Measurements from ENCODE around the gene RNF4.

The RNF4 gene

DNA sequence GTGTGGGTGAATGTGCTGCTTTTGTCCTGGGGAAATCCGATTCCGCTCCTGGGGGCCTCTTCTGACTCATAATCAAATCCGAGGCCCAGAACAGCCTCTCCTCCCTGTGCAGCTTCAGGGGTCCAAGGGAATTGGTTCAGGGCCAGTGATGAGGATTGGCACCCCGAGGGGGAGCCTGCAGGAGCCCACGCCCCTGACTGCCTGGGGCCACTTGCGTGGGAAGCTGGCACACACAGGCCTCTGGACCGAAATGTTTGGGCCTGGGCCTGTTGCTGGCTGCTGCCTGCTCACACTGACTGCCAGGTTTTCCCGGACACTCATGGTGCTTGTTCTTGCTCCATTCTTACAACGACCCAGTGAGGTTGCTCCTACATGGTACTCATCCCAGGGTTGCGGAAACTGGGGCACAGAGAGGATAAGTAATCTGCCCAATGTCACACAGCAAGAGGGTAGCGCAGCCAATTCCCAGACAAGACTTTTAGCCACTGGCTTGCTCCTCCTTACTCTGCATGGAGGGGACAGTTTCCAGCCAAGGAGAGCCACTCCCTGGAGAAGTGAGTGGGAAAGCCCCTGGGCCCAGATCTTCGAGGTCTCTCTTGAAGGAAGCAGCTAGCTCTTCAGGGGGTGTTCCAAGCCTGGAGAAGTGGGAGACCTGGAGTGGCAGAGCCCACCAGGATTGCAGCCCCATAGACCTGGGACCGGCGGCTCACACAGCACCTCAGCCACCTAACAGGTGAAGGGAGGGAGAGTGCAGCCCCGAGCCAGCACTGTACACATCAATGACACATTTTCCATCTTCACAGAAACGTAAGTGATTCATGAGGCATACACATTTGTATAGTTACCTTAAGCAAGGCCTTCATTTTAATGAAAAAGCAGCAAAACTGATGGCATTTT is 29.8 kb upstream of the RNF4 start:
- no peak for DNase-seq

DNA sequence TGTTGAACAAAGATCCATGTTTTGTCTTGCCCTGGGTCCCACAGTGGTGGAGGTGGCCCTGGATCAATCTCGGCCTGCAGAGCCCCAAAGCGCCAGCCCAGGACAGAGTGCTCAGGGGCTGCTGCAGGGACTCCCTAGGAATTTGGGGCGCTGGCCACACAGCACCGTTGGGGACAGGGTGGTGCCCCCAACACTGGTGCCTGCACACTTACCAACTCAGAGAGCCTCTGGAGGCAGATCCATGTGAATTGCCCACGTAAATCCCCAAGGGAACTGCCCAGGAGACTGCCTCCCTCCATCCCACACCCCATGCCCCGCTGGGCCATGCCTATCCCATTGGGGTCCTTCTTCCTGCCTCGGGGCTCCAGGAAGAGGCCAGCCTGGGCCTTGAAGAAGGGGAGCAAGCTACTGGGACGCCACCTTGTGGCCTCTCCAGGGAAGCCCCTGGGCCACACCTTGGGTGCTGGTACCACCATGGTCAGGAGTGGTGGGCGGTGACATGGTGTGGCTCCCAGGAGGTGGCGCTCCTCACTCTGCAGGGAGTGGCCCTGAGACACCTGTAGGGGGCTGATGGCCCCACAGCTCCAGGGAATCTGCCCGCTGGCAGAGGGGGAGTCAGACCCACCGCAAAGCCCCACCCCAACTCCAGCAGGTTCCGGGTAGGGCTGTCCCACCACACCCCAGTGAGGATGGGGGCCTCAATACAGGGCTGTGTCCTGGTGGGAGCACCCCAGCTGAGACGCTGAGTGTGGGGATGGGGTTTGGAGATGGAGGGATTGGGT is 27.3 kb upstream of the RNF4 start:
- DNase-seq, result peak; percentile 64

GRCh38 chr4:2442175-2442993 is 26.5 kb upstream of the RNF4 start:
- no peak for DNase-seq

DNA sequence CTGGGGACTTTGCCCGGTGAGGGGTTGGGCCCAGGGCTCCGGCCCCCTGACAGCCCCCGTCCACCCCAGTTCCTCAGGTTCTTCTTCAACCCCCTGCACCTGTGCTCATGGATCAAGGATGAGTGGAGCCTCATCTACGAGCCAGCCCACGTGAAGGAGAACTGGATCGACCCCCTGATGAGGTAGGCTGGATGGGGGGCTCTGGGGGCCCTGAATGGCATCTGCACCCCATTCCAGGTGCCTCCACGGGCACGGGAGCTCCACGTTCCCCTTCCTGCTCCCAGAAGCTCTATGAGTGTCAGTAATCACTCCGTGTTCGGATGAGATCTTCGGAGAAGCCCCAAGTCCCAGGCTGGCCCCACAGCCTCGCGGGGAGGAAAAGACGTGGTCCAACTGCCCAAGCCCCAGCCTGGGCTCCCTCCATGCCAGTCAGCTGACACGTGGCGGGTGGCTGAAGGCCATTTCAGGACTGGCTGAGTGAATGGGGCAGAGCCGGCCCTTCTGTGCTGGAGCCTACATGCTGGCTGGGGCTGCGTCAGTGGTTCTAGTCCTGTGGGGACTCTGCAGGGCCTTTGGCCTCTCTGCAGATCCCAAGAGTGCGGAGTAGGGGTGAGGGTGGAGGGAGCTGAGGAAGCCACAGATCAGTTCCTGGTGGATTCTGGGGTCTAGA is 25.7 kb upstream of the RNF4 start:
- DNase-seq, result no peak

DNA sequence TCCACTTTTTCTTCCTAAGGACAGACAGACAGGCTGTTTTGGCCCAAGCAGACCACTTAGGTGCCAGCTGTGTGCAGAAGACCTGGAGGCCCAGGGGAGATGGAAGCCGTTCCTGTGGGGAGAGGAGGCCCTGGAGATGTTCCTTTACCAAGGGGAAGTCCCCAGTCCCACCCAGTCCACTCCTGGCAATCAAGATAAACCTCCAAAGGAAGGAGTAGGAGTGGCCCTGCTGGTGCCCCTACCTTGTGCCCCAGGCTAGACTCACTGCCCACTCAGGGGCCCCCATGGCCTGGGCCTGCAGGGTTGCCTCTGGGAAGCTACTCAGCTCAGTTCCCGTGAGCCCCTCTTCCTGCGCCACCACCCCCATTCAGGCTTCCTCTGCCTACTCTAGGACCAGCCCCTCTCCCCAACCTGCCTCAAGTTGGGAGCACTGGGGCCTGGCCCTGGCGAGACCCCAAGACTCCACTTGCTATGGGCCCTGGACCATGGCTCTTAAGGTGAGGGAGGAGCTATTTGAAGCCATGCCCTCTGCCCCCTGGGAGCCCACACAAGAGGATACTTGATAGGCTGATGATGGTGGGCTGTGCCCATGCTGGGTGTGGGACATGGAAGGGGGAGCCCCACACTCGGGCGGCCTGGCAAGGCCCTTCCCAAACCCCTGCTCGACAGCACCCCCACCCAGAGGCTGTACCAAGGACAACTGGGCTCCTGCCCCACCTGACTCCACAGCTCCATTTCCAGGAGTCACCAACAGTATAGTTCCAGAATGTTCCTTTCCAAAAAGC is 24.8 kb upstream of the RNF4 start:
- DNase-seq, result no peak

- no peak for DNase-seq
Observed at GRCh38 chr4:2445130-2445529, 23.8 kb upstream of the RNF4 start.

GRCh38 chr4:2445571-2445970 is 23.3 kb upstream of the RNF4 start:
- no peak for DNase-seq

- no peak for DNase-seq
Observed at GRCh38 chr4:2446656-2447564, 22.0 kb upstream of the RNF4 start.

DNA sequence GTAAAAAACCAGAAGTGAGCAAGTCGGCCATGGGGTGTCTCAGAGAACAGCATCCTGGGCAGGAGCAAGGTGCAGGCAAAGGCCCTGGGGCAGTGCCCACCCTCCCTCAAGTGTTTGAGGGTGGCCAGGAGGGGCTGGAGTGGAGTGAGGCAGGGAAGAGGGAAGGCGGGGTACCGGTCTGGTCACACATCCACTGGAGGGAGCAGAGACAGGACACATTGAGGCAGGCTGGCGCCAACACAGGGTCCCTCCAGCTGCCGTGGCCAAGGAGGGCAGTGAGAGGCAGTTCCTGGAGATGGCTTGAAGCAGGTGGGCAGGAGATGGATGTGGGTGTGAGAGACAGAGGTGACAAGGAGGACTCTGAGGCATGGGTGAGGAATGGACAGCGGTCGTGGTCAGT is 20.3 kb upstream of the RNF4 start:
- no peak for DNase-seq

GRCh38 chr4:2449051-2449450 is 19.9 kb upstream of the RNF4 start:
- no peak for DNase-seq

DNA sequence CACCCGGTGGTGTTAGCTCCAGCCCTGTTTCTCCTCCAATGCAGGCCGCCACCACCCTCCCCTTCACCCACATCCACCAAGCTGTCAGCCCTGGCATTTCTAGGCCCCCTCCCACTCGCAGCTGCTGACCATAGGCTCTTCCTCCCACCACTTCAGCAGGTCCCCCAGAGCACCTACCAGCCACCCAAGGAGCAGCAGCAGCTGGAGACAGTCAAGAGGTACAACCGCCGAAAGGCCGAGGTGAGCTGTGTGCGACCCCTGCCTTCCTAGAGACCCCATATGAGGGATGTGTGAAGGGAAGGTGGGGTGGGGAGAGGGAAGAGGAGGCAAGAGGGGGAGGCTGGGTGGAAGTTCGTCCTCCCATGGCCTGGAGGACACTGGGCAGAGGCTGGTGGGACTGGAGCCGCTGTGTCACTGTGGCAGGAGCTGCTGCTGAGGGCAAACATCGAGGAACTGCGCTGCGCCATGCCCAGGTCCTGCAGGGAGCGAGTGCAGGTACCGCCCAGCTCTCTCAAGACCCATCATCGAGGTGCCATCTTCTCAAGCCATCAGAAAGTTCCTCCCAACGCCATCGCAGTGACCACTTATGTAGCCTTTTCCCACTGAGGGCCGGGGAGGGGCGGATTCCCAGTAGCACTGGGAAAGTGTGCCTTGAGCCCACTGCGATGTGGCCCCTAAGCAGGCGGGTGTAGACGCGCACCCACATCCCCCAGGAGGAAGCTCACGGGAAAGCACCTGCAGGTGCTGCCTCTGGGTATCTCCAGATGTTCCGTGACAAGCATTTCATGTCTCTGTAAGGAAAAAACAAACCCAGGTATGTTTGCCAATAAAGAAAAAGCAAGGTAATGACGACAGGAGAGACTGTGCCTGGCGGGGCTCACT is 19.2 kb upstream of the RNF4 start:
- DNase-seq, result no peak

DNA sequence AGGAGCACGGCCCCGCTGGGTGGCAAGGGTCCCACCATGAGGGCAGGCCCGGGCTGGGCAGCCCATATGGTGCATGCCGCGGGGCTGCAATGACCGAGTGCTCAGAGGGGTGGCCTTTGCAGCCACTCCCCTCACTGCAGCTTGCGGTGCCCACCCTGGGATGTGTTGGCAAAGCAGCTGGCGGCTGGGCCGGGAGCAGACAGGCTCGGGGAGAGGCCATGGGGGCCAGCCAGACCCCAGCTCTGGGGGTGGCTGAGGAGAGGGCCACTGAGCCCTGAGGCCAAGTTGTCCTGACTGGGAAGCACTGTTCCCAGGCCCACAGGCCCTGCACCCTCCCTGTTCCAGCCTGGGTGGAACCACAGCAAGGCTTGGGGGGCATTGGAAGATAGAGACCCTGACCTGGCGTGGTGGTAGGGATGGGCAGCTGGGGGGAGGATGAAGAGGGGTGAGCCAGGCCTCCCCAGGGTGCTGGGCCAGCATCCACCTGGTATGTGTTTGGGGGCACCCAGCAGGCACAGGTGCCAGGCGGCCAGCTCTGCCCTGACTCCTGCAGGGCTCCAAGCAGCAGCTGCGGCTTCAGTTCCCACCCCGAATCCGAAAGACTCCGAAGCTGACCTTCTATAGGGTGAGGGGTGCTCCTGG is 18.4 kb upstream of the RNF4 start:
- DNase-seq, result no peak

DNA sequence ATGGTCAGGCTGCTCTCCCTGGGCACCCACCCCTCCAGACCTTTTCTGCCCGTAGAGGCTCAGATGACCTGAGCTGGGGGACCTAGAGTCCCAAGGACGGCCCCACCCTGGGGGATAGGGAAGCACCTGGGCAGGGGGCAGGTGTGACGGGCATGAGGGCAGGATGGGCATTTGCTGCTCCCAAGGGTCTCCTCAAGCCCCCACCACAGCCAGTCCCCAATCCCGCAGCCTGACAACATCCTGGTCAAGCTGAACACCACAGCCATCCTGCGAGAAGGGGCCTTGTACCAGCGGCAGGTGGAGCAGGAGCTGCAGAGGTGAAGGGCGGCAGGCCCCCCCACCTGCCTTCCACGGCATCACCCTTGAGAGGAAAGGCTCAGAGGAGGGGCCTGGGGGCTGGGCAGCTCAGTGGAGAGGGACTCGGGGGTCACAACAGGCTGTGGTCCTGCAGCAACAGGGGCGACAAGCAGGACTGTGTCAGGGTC is 17.8 kb upstream of the RNF4 start:
- DNase-seq, result no peak

- no peak for DNase-seq
Observed at GRCh38 chr4:2451821-2452785, 16.8 kb upstream of the RNF4 start.

DNA sequence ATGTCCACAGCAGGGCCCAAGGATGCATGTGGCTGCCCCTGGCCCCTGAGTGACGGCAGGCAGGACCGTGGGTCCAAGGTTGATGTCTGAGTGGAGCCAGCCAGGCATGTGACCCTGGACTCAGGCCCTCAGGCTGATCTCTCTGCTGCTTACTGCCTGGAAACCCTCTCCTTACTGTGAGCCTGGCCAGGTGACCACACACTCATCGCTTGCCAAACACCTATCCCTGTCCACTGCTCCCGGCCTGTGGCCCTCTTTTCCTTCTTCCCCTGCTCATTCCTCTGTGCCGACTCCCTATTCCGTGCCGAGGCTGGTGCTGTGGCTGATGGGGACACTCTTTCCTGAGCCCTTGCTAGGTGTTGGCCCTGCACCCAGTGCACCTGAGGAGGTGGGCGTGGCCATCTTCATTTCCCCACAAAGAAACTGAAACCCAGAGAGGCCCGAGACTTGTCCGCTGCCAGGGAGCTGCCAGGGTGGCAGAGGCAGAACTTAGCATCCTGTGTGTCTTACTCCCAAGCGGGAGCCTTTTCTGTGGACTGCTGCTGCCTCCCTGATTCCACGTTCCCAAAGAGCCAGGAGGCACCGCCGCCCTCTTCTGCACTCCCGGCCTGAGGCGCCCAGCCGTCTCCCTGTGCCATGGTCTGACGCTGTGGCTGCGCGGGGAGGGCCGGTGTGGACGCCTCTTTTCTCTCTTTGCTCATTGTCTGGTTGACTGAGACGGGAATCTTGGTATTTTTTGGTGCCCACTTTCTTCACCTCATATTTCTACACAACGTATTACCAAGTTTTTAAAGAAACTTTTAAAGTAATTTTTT is 11.2 kb upstream of the RNF4 start:
- no peak for DNase-seq

DNA sequence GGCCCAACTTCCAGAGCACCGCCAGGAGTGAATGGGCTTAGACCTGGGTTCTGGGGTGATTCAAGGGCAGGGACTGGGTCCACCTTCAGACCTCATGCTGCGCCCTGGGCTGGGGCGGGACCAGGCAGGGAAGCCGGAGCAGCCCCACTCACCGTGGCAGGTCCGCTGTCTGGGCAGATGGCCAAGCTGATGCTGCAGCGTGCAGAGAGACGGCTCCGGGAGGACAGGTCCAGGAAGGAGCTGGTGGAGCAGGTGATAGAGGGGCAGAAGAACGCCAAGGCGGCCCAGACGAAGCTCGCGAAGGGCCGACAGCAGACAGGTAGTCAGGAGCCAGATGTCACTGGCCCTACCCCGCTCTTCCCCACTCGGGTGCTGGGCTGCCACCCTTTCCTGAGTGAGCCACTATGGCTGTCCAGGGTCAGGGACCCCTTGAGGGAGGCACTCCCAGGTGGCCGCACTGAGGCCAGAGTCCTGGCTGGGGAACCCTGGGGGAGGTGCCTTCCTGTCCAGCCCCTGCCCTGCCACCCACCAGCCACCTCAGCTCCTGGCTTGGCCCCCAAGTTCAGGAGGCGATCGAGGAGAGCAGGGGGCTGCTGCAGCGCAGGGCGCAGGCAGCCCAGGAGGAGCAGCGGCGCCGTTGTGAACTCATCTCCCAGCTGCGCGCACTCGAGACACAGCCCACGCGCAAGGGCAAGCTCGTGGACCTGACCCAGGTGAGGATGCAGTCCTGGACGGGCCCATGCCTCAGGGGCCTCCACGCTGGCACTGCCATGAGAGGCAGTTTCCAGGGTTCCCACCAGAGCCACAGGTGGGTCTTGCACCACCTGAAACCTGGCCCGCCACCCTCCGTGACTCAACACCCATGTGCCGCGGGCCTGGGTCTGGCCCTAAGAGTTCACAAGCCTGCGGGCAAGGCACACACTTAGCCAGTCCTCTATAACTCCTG is 10.1 kb upstream of the RNF4 start:
- no peak for DNase-seq
